ENCODE data around the gene GOLPH3L. TPM values are rescaled to one million over a fixed set of nuclear protein-coding genes. Genes with fewer than 3 reads are reported as not detected.
A peak's percentile ranks its signal among the peaks of the same experiment; 100 is the strongest.

Gene GOLPH3L
- total RNA-seq (10 to 100 TPM; 18.1 to 27.2 (median 20.7) TPM), polyA plus RNA-seq (10 to 100 TPM; 26.5 to 66.6 (median 49.9) TPM)

DNA sequence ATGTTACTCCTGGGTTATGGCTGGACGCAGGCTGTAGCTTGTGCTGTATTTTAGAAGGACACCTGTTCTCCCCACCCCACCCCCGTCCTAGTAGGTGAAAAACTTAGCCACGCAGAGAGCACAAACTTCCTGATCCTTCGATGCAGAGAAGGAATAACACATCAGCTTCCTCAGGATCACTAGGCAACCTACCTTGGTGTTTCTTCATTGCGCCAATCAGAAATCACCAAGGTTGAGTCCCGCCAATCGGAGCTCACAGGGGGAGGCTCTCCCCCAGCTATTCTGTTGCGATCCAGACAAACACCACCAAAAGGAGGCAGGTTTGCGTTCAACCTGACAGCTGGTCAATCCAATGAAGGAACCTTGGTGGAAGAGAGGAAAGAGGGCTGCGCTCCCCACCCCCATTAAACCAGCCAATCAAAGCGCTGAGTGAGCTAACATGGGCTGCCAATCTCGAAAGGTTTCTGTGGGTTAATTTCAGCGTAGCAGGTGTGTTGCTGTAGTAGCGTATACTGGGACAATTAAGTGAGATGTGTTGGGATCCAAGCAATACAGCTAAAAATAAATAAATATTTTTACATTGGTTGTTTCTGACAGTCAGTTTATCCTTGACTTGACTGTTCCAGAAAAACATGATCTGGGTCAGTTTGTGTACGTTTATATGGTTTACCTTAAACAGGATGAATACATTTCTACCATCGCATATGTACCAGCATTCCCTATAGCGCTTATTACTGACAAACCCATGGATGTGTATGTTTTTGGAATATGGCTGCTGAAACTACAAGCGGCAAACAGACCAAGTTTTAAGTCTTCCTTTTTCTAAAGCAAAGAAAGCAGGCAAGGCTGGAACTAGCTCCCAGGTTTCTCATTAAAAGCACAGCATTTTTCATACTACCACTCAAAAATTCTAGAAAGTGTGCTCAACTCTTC lies at the start of gene GOLPH3L:
Gene GOLPH3L, minus strand, starts transcription at position 160 of the 933 bp plus-strand sequence. CDS start 2,316 bp downstream, outside the sequence.
- TF ChIP-seq, protein P1, sequence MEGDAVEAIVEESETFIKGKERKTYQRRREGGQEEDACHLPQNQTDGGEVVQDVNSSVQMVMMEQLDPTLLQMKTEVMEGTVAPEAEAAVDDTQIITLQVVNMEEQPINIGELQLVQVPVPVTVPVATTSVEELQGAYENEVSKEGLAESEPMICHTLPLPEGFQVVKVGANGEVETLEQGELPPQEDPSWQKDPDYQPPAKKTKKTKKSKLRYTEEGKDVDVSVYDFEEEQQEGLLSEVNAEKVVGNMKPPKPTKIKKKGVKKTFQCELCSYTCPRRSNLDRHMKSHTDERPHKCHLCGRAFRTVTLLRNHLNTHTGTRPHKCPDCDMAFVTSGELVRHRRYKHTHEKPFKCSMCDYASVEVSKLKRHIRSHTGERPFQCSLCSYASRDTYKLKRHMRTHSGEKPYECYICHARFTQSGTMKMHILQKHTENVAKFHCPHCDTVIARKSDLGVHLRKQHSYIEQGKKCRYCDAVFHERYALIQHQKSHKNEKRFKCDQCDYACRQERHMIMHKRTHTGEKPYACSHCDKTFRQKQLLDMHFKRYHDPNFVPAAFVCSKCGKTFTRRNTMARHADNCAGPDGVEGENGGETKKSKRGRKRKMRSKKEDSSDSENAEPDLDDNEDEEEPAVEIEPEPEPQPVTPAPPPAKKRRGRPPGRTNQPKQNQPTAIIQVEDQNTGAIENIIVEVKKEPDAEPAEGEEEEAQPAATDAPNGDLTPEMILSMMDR (IDR thresholded peaks at IDR 0.05): no peak
- TF ChIP-seq POLR2AphosphoS5 (IDR thresholded peaks at IDR 0.05) (peak; percentile 52 to 85 (median 84)), EP300 (IDR thresholded peaks at IDR 0.05) (no peak), POLR2A (IDR thresholded peaks at IDR 0.05) (peak in 1 of 2 donors; percentile 58)
- Histone ChIP-seq H3K27ac (peak within 1 kb of the TSS; percentile 79 to 80 (median 79)), H3K4me3 (peak within 1 kb of the TSS; percentile 60 to 73 (median 64)), H3K36me3 (peaks cover 2 to 27% (median 6%) of the 10 kb centered on the region in 4 donors), H3K4me1 (peaks cover 0 to 24% (median 6%) of the 10 kb centered on the region in 4 donors), H3K9me3 (no peaks in the 10 kb centered on the region), H3K27me3 (no peaks in the 10 kb centered on the region)
- 1% methylated on average over 18 of the region's 18 CpGs for WGBS, 2 donors
- intact Hi-C loops (cut with DNase I): loop anchor here (5.0 to 10.0 kb wide), 3 partner anchors 65 to 228 kb away; partner anchors contain the start of gene SETDB1
- DNase-seq: peak; percentile 98

DNA sequence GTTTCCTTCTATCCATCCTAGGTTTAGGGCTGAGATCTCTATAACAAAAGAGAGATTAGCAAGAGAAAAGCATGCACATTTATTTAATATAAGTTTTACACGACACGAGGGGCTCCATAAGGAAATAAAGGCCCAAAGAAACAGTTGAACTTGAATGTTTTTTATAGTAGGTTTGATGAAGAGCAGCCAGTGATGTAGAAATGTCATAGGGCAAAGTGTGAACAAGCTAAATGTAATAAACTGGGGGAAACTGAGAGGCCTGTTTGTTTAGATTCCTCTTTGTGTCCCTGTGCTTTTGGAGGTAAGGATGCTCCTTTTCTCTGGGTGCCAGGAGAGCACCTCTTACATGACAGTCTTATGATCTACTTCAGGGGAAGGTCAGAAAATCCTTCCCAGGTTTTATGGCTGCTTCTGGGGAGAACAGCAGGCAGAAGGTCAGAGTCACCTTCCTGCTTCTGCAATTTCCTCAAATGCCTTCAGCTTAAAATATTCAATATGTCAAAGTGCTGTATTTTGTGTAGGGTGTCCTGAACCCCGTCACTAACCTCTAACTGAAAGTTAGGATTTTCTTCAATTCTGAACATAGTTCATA lies 33.3 kb upstream of the GOLPH3L start:
- H3K9me3 ChIP-seq: no peaks in the 10 kb centered on the region
- H3K27me3 ChIP-seq: no peaks in the 10 kb centered on the region
- intact Hi-C loops (cut with DNase I): no loop called here
- H3K4me3 ChIP-seq: no peak overlapping the region
- TF ChIP-seq POLR2A (IDR thresholded peaks at IDR 0.05) (no peak), POLR2AphosphoS5 (IDR thresholded peaks at IDR 0.05) (no peak), EP300 (IDR thresholded peaks at IDR 0.05) (no peak)
- TF ChIP-seq, protein P1 (IDR thresholded peaks at IDR 0.05): no peak
- no peaks in the 10 kb centered on the region for H3K36me3 ChIP-seq
- WGBS, 2 donors: 27 to 76% methylated on average over 3 of the region's 3 CpGs
- no peak overlapping the region for H3K27ac ChIP-seq
- H3K4me1 ChIP-seq: no peaks in the 10 kb centered on the region
- no peak for DNase-seq

DNA sequence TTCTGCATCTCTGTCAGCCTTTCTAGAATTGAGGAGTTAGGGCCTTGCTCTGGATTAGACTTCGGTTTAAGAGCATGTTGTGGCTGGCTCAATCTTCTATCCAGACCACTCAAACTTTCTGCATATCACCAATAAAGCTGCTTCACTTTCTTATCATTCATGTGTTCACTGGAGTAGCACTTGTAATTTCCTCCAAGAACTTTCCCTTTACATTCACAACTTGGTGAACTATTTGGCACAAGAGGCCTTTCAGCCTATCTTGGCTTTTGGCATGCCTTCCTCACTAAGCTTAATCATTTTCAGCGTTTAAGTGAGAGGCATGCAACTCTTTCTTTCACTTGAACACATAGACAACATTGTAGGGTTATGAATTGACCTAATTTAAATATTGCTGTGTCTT lies 27.4 kb upstream of the GOLPH3L start:
- no peak overlapping the region for H3K27ac ChIP-seq
- intact Hi-C loops (cut with DNase I): no loop called here
- no peaks in the 10 kb centered on the region for H3K4me1 ChIP-seq
- H3K36me3 ChIP-seq: no peaks in the 10 kb centered on the region
- no peaks in the 10 kb centered on the region for H3K27me3 ChIP-seq
- no peak for DNase-seq
- 54 to 85% methylated on average over 2 of the region's 2 CpGs for WGBS, 2 donors
- H3K4me3 ChIP-seq: no peak overlapping the region
- no peaks in the 10 kb centered on the region for H3K9me3 ChIP-seq
- TF ChIP-seq EP300 (IDR thresholded peaks at IDR 0.05) (no peak), POLR2AphosphoS5 (IDR thresholded peaks at IDR 0.05) (no peak), POLR2A (IDR thresholded peaks at IDR 0.05) (no peak)
- TF ChIP-seq, protein P1 (IDR thresholded peaks at IDR 0.05): no peak

DNA sequence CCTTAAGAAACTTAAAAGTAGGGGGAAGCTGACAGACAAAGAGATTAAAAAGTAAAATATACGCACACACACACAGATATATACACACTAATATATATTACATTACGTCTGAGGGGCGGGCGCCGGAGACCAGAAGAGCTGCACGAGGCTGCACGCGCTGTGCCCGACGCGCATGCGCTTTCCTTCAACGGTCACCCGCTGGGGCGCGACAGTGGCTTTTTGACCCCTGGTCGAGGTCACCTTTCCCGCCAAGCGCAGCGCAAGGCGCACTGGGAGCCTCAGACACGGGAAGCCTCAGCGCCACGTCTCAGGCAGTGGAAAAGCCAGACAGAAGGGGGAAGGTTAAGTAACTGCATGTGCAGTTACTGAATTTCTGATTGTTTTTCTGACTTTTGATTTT lies 23.7 kb upstream of the GOLPH3L start, which contains the start of gene HORMAD1:
Gene HORMAD1, minus strand, starts transcription at position 193 of the 400 bp plus-strand sequence. CDS start 1,390 bp downstream, outside the sequence.
- Histone ChIP-seq H3K36me3 (no peaks in the 10 kb centered on the region), H3K27me3 (no peaks in the 10 kb centered on the region), H3K9me3 (no peaks in the 10 kb centered on the region), H3K4me1 (no peaks in the 10 kb centered on the region), H3K27ac (no peak within 1 kb of the TSS), H3K4me3 (no peak within 1 kb of the TSS)
- intact Hi-C loops (cut with DNase I): no loop called here
- TF ChIP-seq, protein P1 (IDR thresholded peaks at IDR 0.05): no peak
- no peak for TF ChIP-seq POLR2AphosphoS5 (IDR thresholded peaks at IDR 0.05)
- no peak for TF ChIP-seq POLR2A (IDR thresholded peaks at IDR 0.05)
- no peak for TF ChIP-seq EP300 (IDR thresholded peaks at IDR 0.05)
- no peak for DNase-seq
- 97% methylated on average over 24 of the region's 24 CpGs for WGBS, 2 donors

Measured in sigmoid colon (tissue), 7 donors.